Brain pericyte (primary cell): ENCODE results near the gene FARS2.

ENCODE experiments used
- DNase-seq: peaks from one replicate; pipeline ENCODE4 v3.0.0-alpha.2; 2012; ENCODE audit warnings: low read depth, low spot score

Gene FARS2

GRCh38 chr6:5378331-5378730 lies 117.0 kb downstream of the FARS2 start:
- no peak for DNase-seq

DNA sequence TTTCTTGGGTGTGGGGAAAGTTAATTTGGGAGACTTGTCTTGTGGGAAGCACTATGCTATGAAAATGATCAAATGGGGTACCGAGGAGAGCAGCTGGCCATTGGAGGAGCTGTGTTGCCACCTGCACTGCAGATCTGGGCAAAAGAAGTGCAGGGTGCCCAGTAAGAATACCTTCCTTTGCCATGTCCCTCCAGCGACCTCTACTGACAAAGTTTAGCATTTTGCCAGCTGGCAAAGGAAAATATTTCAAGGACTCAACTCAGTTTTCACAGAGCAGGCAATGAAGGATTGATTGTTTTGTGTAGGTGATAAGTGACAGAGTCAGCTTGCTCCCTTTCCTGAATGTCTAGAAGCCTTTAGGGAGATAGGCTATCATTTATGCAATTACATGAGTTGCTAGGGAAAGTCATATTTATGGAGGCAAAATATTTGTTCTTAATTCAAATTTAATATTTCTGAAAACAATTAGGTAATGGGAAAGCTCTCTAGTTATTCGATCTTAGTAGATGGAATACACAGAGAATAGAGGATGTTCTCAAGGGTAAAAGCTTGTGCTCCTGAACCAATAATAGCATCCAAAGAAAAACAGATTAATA lies 118.4 kb downstream of the FARS2 start:
- DNase-seq, result no peak

DNA sequence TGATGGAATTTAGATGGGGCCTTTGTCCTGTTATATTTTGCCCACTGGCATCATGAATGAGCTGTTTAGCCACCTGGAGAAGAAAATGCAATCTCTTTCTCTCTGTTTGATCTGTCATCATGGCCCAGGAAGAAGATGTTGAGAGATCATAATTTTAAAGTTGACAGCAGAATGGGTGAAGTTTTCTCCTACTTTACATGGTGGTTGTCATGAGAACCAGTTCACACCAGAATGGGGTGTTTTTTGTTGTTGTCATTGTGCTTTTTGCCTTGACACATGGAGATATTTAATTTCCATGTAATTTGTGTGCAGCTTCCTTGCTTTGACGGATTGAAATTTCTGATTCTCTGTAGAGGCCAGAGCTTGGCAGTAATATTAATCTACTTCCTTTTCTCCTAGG lies 122.5 kb downstream of the FARS2 start:
- DNase-seq, result no peak

- DNase-seq, result no peak
Observed at GRCh38 chr6:5384276-5384675, 123.0 kb downstream of the FARS2 start.

GRCh38 chr6:5388326-5388725 lies 127.0 kb downstream of the FARS2 start:
- DNase-seq, result no peak

DNA sequence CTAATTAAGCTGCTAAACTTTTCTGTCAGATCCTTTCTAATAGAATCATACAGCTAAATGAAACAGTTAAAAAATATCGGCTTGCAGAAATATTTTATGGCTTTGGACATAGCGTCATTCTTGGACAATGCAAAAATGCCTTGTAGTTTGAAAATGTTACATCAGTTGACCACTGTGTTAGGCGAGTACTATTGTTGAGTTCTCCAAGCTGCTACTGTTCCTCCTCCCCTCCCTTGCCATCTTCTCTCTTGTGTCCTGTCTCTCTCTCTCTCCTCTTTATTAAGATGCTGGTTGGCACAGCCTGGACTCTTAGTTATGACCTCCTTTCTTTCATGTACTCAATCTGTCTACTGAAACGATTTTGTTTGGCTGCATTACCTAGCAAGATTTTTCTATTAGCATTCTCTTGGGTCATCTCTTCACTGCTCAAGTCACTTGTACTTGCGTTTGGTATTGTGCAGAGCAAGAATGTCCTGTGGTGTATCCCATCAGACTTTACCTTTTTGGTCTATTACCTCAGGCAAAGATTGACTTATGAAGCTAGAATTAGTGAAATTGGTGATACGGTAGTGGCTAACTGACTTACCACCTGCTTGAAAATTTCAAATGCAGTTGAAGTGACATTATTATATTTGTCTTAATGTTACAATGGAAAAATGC lies 127.9 kb downstream of the FARS2 start:
- DNase-seq, result no peak

DNA sequence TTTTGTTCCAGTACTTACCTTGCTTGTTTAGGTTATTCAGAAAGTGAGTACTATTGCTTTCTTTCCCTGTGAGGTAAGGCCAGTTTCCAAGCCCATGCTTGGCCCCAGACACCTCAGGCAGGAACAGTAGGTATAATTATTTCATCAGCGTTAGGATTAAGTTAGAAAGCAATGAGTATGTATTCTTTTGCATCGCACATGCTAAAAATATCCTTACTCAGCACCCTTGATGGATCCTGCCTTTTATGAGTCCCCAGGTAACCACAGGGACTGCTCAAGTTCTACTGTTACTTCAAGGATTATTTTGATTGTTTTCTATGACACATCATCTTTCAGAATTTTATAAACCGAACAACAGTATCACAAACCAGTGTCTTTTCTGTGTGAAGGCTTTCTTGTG lies 128.9 kb downstream of the FARS2 start:
- DNase-seq, result no peak

DNA sequence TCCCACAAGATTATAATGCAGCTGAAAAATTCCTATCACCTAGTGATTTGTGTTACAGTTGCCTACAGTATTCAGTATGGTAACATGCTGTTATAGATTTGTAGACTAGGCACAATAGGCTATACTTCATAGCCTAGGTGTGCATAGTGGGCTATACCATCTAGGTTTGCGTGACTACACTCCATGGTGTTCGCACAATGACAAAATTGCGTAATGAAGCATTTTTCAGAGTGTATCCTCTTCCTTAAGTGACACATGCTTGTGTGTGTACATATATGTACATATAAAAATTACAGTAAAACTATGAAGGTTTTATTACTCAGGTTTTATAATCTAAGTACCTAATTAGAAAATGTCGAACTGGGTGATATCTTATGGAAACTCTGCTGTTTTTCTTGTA lies 133.0 kb downstream of the FARS2 start:
- DNase-seq, result no peak

DNA sequence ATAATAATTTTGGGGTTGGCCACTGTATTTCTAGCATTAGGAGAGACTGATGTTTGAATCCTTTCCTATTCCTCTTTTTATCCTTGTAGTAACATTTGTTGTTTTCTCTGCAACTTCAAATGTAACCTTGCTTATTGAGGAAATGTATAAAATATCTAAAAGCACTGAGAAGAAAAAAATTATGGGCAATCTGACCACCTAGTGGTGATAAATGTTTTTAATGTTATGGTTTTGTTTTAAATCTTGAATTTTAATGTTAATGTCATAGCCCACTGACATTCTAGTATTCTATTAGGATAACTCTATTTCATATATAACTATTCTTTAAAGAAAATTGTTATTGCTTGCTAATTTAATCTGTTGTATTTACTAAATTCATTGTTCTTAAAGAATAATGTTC lies 134.4 kb downstream of the FARS2 start:
- no peak for DNase-seq

DNA sequence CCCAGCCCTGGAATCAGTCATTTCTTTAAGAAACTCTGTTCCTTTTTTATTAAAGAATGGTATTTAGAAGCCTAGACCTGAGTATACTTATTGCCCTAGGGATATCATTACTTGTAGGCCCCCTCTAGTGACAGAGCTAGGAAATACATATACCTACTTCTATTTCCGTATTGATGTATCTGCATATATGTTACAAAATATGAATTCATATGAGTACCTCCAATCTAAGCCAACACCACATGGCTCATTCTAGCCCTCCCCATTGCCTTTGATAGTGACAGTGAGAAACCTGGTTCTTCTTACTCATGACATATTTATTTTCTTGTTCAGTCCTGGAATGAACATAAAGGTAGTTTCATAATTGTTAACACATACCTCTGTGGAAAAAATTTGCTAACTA lies 137.2 kb downstream of the FARS2 start:
- peak; percentile 10 for DNase-seq

DNA sequence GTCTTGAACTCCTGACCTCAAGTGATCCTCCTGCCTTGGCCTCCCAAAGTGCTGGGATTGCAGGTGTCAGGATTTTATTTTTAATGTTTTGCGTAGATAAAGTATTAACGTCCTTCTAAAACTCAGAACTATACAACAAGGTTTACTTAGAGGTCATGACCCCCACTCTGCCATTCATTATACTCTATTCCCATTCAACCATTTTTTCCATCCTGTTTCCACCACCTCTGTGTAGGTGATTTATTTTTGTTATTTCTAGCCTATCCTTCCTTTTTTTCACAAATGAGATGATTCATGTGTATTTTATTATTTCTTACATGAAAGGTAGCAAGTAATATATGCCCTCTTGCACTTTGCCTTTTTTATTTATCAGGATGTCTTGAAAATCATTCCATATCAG lies 138.1 kb downstream of the FARS2 start:
- DNase-seq, result no peak

DNA sequence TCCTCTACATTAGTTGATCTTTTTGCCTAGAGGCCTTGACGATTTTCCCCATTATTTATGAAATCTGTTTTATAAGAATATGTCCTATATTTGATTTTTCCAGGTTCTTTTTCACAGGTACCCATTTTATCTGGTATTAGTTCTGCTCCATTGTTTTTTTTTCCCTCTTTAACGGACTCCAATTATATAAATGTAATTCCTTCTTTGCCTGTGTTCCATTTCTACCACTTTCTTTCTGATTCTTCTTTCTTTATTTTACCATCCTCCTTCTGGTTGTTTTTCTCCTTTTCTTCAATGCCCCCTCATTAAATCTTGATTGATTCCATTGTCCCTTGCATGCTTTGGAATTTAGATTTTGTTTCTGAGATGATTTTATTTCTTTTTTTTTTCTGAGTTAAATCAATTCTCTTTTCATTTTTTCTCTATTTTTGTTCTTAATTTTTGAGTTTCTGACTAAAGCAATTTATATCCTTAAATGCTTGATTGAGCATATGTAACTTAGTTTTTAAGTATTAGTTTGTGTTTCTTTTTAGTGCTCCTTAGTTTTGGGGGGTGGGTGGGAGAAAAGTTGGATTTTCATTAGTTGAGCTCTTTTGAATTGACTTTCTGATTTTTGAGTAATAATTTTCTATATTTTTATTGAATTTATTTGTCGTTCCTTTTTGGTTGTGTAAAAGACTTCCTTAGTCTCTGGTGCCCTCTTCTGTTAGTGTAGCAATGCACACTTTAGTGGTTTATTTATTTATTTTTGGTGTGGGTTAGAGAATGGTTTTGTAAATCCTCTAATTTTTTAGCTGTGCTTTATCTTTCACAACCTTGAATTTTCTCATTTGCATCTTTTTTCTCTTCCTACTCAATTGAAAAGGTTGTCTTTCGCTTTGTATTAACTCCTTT lies 140.8 kb downstream of the FARS2 start:
- DNase-seq, result no peak

DNA sequence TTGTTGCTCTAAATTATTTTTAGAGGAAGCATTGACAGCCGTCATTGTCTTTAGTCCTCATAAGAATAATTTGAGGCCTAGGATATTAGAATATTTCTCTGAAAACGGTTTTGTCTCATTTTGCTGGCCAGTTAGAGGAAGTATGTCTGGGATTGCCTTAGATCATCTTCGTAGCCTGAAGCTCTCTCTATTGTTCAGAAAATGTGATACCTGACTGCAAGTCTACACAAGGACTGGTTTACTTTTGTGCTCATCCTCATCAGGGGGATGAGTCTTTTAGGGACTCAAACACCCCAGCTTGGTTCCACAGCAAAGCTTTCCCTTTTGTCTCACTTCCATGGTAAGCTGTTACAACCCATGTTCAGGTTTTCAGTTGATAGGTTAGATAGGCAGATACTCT lies 141.8 kb downstream of the FARS2 start:
- DNase-seq, result no peak

- no peak for DNase-seq
Observed at GRCh38 chr6:5403609-5404008, 142.3 kb downstream of the FARS2 start.

GRCh38 chr6:5405976-5406375 lies 144.7 kb downstream of the FARS2 start:
- no peak for DNase-seq

DNA sequence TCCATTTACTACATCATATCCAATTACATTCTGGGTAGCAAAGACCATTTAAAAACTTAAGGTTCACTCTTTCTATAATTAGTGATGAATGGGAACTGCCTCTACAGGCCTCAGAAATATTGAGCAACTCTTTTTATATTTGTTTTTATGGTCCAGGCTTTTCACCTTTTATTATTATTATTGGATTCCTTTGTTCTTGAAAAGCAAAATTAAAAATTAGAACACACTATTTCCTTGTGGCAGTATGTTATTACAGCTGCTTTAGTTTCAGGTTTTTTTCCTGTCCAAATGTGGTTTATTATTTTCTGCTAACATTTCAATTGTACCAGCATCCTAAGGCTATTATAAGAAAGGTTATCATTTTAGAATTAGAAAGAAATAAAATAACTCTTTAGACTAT lies 150.1 kb downstream of the FARS2 start:
- DNase-seq, result no peak

GRCh38 chr6:5412017-5412416 lies 150.7 kb downstream of the FARS2 start:
- no peak for DNase-seq

DNA sequence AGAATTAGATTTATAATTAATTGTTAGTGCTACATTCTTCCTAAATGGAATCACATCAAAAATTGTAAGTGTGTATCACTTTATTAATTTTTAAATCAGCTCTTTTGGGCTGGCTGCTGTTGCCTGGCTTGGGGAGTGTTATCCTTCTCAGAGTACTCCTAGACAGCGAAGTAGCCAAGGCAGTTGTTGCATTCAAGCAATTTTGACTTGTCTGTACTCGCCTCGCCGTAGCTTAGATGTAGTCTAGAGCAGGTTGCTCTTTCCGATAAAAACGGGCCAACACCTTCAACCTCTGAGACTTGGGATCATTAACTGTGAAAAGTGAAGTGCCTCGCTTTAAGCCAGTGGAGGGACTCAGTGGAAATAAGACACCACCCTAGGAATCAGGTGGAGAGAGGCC lies 151.3 kb downstream of the FARS2 start:
- no peak for DNase-seq

DNA sequence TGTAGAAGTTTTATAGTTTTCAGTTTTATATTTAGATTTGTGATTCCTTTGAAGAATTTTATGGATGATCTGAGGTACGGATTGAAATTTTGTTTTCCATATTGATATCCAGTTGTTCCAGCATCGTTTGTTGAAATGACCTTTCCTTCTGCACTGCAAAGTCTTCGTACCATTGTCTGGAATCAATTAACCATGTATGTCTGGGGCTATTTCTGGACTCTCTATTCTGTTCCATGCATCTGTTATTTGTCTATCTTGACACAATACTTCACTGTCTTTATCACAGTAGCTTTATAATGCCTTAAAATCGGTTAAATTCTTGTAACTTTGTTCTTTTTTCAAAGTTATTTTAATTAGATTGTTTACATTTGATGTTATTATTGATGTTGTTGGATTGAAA lies 154.9 kb downstream of the FARS2 start:
- DNase-seq, result no peak

- DNase-seq, result no peak
Observed at GRCh38 chr6:5422321-5422915, 161.1 kb downstream of the FARS2 start.

DNA sequence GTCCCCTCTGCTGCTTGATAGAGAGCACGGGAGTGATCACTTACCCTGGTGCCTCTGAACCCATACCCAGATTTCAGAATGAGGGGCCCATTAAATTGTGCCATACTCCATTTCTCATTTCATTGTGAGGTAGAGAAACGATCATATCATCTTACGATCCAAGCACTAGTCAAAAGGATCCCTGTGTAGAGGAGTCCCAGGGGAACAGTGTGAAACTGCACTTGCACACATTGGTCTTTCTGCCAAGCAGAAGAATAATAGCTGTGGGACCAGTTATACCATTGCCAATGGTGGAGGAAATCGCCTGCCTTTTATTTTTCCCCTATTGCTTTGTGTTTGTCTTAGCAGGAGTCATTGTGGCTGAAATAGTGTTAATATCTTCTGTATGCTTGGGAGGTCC lies 161.9 kb downstream of the FARS2 start:
- DNase-seq, result no peak

GRCh38 chr6:5424726-5425125 lies 163.4 kb downstream of the FARS2 start:
- no peak for DNase-seq
